Measurements from ENCODE around the gene BLOC1S3.

The BLOC1S3 gene

GRCh38 chr19:45166723-45167252 is 11.8 kb upstream of the BLOC1S3 start:
- no peak overlapping the region for H3K27ac ChIP-seq (ENCODE audit: low read length)
- H3K4me1 ChIP-seq (ENCODE audit: control insufficient read depth in 1 of 2, insufficient read depth in 2 of 2, low read length in 2 of 2), result peaks cover 0 to 4% of the 10 kb centered on the region in 2 donors
- H3K36me3 ChIP-seq (ENCODE audit: control insufficient read depth in 1 of 2, insufficient read depth in 2 of 2, low read length in 2 of 2), result no peaks in the 10 kb centered on the region
- H3K9me3 ChIP-seq (ENCODE audit: control insufficient read depth in 1 of 2, low read length in 2 of 2), result no peaks in the 10 kb centered on the region
- H3K4me3 ChIP-seq (ENCODE audit: low read depth in 1 of 2, low read length in 2 of 2), result no peak overlapping the region
- no peaks in the 10 kb centered on the region for H3K27me3 ChIP-seq (ENCODE audit: low read depth, low read length)

GRCh38 chr19:45168767-45169351 is 9.7 kb upstream of the BLOC1S3 start:
- H3K36me3 ChIP-seq (ENCODE audit: control insufficient read depth in 1 of 2, insufficient read depth in 2 of 2, low read length in 2 of 2), result no peaks in the 10 kb centered on the region
- H3K4me1 ChIP-seq (ENCODE audit: control insufficient read depth in 1 of 2, insufficient read depth in 2 of 2, low read length in 2 of 2), result peaks cover 0 to 4% of the 10 kb centered on the region in 2 donors
- no peak overlapping the region for H3K27ac ChIP-seq (ENCODE audit: low read length)
- H3K9me3 ChIP-seq (ENCODE audit: control insufficient read depth in 1 of 2, low read length in 2 of 2), result no peaks in the 10 kb centered on the region
- no peak overlapping the region for H3K4me3 ChIP-seq (ENCODE audit: low read depth in 1 of 2, low read length in 2 of 2)
- no peaks in the 10 kb centered on the region for H3K27me3 ChIP-seq (ENCODE audit: low read depth, low read length)

- no peaks in the 10 kb centered on the region for H3K27me3 ChIP-seq (ENCODE audit: low read depth, low read length)
- H3K36me3 ChIP-seq (ENCODE audit: control insufficient read depth in 1 of 2, insufficient read depth in 2 of 2, low read length in 2 of 2), result no peaks in the 10 kb centered on the region
- no peak overlapping the region for H3K27ac ChIP-seq (ENCODE audit: low read length)
- H3K4me3 ChIP-seq (ENCODE audit: low read depth in 1 of 2, low read length in 2 of 2), result no peak overlapping the region
- no peaks in the 10 kb centered on the region for H3K9me3 ChIP-seq (ENCODE audit: control insufficient read depth in 1 of 2, low read length in 2 of 2)
- peaks cover 0 to under 1% of the 10 kb centered on the region in 2 donors for H3K4me1 ChIP-seq (ENCODE audit: control insufficient read depth in 1 of 2, insufficient read depth in 2 of 2, low read length in 2 of 2)
Observed at GRCh38 chr19:45169602-45170001, 9.0 kb upstream of the BLOC1S3 start.

GRCh38 chr19:45170146-45171106 is 8.2 kb upstream of the BLOC1S3 start:
- Histone ChIP-seq H3K4me1 (ENCODE audit: control insufficient read depth in 1 of 2, insufficient read depth in 2 of 2, low read length in 2 of 2) (no peaks in the 10 kb centered on the region), H3K36me3 (ENCODE audit: control insufficient read depth in 1 of 2, insufficient read depth in 2 of 2, low read length in 2 of 2) (no peaks in the 10 kb centered on the region), H3K27me3 (ENCODE audit: low read depth, low read length) (no peaks in the 10 kb centered on the region), H3K9me3 (ENCODE audit: control insufficient read depth in 1 of 2, low read length in 2 of 2) (no peaks in the 10 kb centered on the region), H3K4me3 (ENCODE audit: low read depth in 1 of 2, low read length in 2 of 2) (no peak overlapping the region), H3K27ac (ENCODE audit: low read length) (no peak overlapping the region)

GRCh38 chr19:45171211-45171623 is 7.4 kb upstream of the BLOC1S3 start:
- Histone ChIP-seq H3K4me3 (ENCODE audit: low read depth in 1 of 2, low read length in 2 of 2) (no peak overlapping the region), H3K36me3 (ENCODE audit: control insufficient read depth in 1 of 2, insufficient read depth in 2 of 2, low read length in 2 of 2) (no peaks in the 10 kb centered on the region), H3K9me3 (ENCODE audit: control insufficient read depth in 1 of 2, low read length in 2 of 2) (no peaks in the 10 kb centered on the region), H3K27ac (ENCODE audit: low read length) (no peak overlapping the region), H3K4me1 (ENCODE audit: control insufficient read depth in 1 of 2, insufficient read depth in 2 of 2, low read length in 2 of 2) (no peaks in the 10 kb centered on the region), H3K27me3 (ENCODE audit: low read depth, low read length) (no peaks in the 10 kb centered on the region)

GRCh38 chr19:45172173-45172572 is 6.4 kb upstream of the BLOC1S3 start:
- Histone ChIP-seq H3K4me3 (ENCODE audit: low read depth in 1 of 2, low read length in 2 of 2) (no peak overlapping the region), H3K4me1 (ENCODE audit: control insufficient read depth in 1 of 2, insufficient read depth in 2 of 2, low read length in 2 of 2) (peaks cover 0 to 2% of the 10 kb centered on the region in 2 donors), H3K27ac (ENCODE audit: low read length) (no peak overlapping the region), H3K9me3 (ENCODE audit: control insufficient read depth in 1 of 2, low read length in 2 of 2) (no peaks in the 10 kb centered on the region), H3K36me3 (ENCODE audit: control insufficient read depth in 1 of 2, insufficient read depth in 2 of 2, low read length in 2 of 2) (no peaks in the 10 kb centered on the region), H3K27me3 (ENCODE audit: low read depth, low read length) (no peaks in the 10 kb centered on the region)

GRCh38 chr19:45172611-45173208 is 5.9 kb upstream of the BLOC1S3 start:
- Histone ChIP-seq H3K4me3 (ENCODE audit: low read depth in 1 of 2, low read length in 2 of 2) (no peak overlapping the region), H3K27ac (ENCODE audit: low read length) (no peak overlapping the region), H3K9me3 (ENCODE audit: control insufficient read depth in 1 of 2, low read length in 2 of 2) (no peaks in the 10 kb centered on the region), H3K4me1 (ENCODE audit: control insufficient read depth in 1 of 2, insufficient read depth in 2 of 2, low read length in 2 of 2) (peaks cover 0 to 8% of the 10 kb centered on the region in 2 donors), H3K36me3 (ENCODE audit: control insufficient read depth in 1 of 2, insufficient read depth in 2 of 2, low read length in 2 of 2) (no peaks in the 10 kb centered on the region), H3K27me3 (ENCODE audit: low read depth, low read length) (no peaks in the 10 kb centered on the region)

GRCh38 chr19:45173816-45174215 is 4.8 kb upstream of the BLOC1S3 start:
- Histone ChIP-seq H3K4me1 (ENCODE audit: control insufficient read depth in 1 of 2, insufficient read depth in 2 of 2, low read length in 2 of 2) (peaks cover 0 to 8% of the 10 kb centered on the region in 2 donors), H3K36me3 (ENCODE audit: control insufficient read depth in 1 of 2, insufficient read depth in 2 of 2, low read length in 2 of 2) (no peaks in the 10 kb centered on the region), H3K9me3 (ENCODE audit: control insufficient read depth in 1 of 2, low read length in 2 of 2) (no peaks in the 10 kb centered on the region), H3K27ac (ENCODE audit: low read length) (no peak overlapping the region), H3K27me3 (ENCODE audit: low read depth, low read length) (no peaks in the 10 kb centered on the region), H3K4me3 (ENCODE audit: low read depth in 1 of 2, low read length in 2 of 2) (no peak overlapping the region)

GRCh38 chr19:45175515-45176345 is 2.9 kb upstream of the BLOC1S3 start:
- H3K27me3 ChIP-seq (ENCODE audit: low read depth, low read length), result no peaks in the 10 kb centered on the region
- H3K4me1 ChIP-seq (ENCODE audit: control insufficient read depth in 1 of 2, insufficient read depth in 2 of 2, low read length in 2 of 2), result peaks cover 0 to 19% of the 10 kb centered on the region in 2 donors
- H3K4me3 ChIP-seq (ENCODE audit: low read depth in 1 of 2, low read length in 2 of 2), result no peak overlapping the region
- H3K27ac ChIP-seq (ENCODE audit: low read length), result no peak overlapping the region
- no peaks in the 10 kb centered on the region for H3K9me3 ChIP-seq (ENCODE audit: control insufficient read depth in 1 of 2, low read length in 2 of 2)
- no peaks in the 10 kb centered on the region for H3K36me3 ChIP-seq (ENCODE audit: control insufficient read depth in 1 of 2, insufficient read depth in 2 of 2, low read length in 2 of 2)

- peak within 1 kb of the TSS; percentile 92 for H3K27ac ChIP-seq (ENCODE audit: low read length)
- H3K4me1 ChIP-seq (ENCODE audit: control insufficient read depth in 1 of 2, insufficient read depth in 2 of 2, low read length in 2 of 2), result peaks cover 0 to 30% of the 10 kb centered on the region in 2 donors
- peak within 1 kb of the TSS; percentile 78 to 82 for H3K4me3 ChIP-seq (ENCODE audit: low read depth in 1 of 2, low read length in 2 of 2)
- no peaks in the 10 kb centered on the region for H3K9me3 ChIP-seq (ENCODE audit: control insufficient read depth in 1 of 2, low read length in 2 of 2)
- H3K27me3 ChIP-seq (ENCODE audit: low read depth, low read length), result no peaks in the 10 kb centered on the region
- H3K36me3 ChIP-seq (ENCODE audit: control insufficient read depth in 1 of 2, insufficient read depth in 2 of 2, low read length in 2 of 2), result peaks cover 5 to 7% of the 10 kb centered on the region in 2 donors
Observed at GRCh38 chr19:45177817-45178261, 745 bp upstream of the BLOC1S3 start, which contains the start of gene TRAPPC6A. Gene TRAPPC6A, minus strand, starts transcription at chr19:45178237. Its CDS starts 19 bp downstream, at chr19:45178218.
